SIG-M5 treated with dmso at 0.1 percent for 504 hours (cell line): ENCODE data around the gene NIFK.

Experiments used
- DNase-seq: peaks from one replicate; lab custom pipeline; 2025; ENCODE audit not compliant: unreplicated experiment; lab: John Stamatoyannopoulos, UW

NIFK gene

GRCh38 chr2:121736462-121737336 is at the start of gene NIFK:
NIFK (minus strand) TSS chr2:121736875; CDS start chr2:121736850, 25 bp downstream.
- DNase-seq: peak; percentile 98

DNA sequence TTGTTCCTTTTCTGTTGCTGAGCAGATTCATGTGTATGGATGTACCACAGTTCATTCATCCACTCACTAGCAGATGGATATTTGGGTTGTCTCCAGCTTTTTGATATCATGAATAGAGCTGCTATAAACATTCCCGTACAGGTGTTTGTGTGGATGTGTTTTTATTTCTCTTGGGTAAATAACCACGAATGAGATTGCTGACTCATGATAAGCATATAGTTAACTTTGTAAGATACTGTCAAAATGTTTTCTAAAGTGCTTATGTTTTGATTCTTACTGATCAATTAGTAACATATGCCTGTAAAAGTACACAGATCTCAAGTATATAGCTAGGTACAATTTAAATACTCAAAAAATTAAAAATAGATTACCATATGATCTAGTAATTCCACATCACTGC is 46.5 kb upstream of the NIFK start:
- no peak for DNase-seq

GRCh38 chr2:121778741-121779487 is 42.2 kb upstream of the NIFK start:
- DNase-seq: no peak

GRCh38 chr2:121777699-121778058 is 41.0 kb upstream of the NIFK start:
- DNase-seq: no peak

GRCh38 chr2:121776885-121777698 is 40.4 kb upstream of the NIFK start:
- no peak for DNase-seq

- DNase-seq: no peak
Measured at GRCh38 chr2:121776361-121776760, 39.7 kb upstream of the NIFK start.

- DNase-seq: no peak
Measured at GRCh38 chr2:121774235-121774634, 37.6 kb upstream of the NIFK start.

GRCh38 chr2:121771976-121772742 is 35.5 kb upstream of the NIFK start:
- no peak for DNase-seq

DNA sequence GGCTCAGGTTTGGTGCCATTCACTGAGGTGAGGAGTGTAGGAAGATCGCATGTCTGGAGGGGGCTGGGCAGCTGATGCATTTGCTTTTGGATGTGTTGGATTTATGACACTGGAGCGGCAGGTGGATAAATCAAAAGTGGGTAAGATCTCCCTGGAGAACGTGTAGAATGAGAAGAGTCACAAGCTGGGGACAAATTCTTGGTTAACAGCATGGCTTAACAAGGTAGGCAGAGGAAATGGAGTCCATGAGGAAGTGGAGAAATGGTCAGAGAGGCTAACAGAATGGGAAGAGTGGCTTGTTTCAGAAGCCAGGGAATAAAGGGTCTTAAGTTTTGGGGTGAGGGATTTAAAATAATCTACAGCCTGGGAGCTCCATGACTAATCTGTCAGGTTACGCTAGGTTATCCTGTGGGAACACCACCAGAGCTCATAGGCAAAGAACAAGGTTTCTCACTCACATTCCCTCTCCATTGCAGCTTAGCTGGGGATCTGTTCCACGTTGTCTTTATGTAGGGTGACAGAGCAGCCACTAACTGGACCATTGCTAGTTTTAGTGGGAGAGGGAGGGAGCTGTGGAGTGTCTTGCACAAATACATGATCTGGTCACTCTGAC is 31.6 kb upstream of the NIFK start:
- DNase-seq: no peak

DNA sequence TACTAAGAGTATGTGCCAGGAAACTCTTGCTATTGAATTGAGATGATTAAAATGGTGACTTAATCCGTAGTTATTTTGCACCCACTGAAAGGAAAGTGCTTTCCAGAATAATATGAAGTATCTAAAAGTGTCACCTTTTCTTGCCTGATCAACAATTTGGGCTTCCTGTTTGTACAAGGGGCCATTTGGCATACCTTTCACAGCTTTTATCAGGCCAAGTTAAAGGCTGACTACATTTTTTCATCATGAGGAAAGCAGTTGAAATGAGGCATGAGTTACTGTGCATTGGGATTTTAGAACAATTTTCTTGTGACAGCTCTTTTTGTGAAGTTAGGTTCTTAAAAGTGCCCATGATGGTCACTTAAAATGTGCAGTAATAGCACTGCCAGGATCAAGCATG is 29.9 kb upstream of the NIFK start:
- no peak for DNase-seq

GRCh38 chr2:121764681-121765228 is 28.1 kb upstream of the NIFK start:
- no peak for DNase-seq

DNA sequence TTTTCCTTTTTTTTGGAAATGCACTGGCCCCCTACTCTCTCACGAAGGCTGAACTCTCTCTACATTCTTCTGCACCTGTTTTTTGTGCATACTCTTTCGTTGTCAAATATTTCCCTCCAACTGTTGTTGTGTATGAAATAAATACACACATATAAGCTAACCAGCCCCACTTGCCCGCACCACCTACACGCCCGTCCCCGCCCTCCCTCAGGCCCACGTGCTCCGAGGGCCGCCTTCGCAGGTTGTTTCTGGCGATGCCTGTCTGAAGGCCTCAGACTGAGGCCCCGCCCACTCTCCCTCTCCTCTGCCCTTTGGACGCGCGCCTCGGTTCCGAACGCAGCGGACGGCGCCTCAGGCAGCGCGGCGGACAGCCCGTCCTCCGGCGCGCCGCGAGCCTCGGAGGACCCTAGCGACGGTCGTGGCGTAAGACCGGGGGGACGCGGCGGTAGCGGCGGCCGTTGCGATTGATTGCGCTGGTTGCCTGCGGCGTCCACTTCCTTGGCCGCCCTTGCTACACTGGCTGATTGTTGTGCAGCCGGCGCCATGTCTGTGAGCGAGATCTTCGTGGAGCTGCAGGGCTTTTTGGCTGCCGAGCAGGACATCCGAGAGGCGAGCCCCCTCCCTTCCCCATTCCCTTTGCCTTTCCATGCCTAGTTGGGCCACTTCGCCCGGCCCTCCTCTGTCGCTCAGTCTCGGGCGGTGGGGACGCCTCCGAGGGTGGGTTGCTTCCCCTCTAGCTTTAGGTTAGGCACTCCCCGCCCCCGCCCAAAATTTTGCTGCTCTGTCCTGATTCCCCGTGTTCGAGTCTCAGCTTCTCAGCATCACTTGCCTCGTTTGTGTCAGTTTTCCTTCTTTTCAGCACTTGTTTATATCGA is 18.8 kb upstream of the NIFK start, which contains the start of gene TSN:
Gene TSN, plus strand, starts transcription at position 415 of the 875 bp plus-strand sequence. Its CDS starts 129 bp downstream, at position 544.
- DNase-seq: peak; percentile 97

DNA sequence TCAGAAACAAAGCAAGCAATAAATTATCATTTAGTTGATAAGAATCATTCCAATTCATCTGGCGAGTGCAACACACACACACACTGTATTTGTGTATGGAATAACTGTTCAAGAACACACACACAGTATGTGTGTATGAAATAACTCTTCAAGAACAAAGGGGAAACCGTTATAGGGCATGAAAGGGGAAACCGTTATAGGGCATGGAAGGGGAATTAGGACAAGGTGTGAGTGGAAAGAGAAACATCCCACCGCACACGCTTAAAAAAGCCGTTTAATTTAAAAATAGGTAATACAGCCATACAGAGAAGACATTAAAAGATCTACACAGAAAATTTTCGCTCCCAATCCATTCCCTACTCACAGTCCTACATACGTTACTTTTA is 18.2 kb upstream of the NIFK start:
- DNase-seq: peak; percentile 27

DNA sequence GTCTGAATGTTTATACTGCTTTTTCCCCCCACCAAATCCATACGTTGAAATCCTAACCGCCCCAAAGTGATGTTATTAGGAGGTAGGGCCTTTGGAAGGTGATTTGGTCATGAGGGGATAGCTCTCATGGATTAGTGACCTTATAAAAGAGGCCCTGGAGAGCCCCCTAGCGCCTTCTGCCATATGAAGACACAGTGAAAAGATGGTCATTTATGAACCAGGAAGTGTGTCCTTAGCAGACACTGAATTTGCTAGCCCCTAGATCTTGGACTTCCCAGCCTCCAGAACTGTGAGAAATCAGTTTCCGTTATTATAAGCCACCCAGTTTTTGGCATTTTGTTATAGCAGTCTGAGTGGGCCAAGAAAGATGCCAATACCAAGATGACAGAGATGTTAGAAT is 11.5 kb upstream of the NIFK start:
- DNase-seq: peak; percentile 50

DNA sequence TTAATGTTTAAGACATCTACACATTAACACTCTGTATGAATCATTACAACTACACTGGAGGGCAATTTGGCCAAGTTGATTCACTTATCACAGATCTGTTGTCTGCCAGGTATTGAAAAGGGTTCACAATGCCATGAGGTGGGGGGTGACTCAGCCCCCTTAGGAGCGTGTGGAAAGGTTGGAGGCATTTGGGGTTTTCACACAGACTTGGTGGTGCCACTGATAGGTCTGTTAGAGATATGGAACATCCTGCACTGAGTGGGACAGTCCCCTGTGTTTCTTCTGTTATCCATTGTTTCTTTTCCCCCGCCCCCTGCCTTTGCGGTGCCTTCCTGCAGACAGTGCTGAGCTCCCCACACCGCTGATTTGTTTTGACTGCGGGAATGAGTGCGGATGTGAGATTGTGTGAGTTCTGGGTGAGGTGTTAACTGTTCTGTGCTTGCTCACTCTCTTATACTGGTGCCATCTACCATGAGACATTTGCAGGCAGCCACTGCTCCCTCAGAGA is 9.4 kb upstream of the NIFK start:
- DNase-seq: no peak

DNA sequence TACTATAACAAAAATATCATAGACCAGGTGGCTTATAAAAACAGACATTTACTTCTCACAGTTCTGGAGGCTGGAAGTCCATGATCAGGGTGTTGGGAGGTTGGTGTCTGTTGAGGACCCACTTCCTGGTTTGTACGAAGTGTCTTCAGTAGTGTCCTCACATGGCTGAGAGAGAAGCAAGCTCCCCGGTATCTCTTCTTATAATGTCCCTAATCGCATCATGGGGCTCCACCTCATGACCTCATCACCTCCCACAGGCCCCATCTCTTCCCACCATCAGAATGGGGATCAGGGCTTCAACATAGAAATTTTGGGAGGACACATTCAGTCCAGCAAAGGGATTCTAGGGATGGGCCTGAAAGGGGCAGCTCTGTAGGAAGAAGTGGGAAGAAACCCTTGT is 4.8 kb upstream of the NIFK start:
- DNase-seq: no peak

DNA sequence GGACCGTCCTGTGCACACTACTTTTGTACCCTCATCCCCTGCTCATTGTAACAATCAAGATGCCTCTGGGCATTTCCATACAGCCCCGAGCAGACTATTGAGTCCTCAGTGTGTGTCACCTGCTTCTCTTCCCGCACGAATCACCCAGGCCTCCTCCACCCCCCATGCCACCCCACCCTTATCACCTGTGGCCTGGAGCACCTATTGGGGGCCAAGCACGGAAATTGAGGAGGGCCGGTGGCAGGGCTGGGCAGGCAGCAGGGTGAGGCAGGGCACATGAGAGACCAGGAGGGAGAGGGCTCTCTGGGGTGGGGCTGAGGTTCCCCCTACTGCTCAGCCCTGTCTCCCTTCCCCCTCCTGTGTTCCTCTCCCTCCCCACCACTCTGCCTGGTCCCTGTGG is 4.3 kb upstream of the NIFK start:
- DNase-seq: no peak

DNA sequence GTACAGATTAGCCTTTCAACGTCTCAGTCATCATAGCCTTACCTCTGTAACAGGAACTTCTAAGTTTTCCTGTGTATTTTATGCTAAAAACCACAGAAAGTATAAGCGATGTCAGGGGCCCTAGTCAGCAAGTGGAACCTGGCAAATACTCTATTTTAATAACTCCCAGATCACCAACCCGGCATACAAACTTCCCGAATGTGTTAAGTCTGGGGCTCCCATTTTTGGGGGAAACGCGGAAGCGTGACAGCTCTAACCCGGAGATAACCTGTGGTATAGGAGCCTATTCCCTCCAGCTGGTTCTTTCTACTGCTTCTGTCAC is 574 bp downstream of the NIFK start:
- DNase-seq: no peak

GRCh38 chr2:121735518-121736074 is 1.1 kb downstream of the NIFK start:
- DNase-seq: peak; percentile 43
